Neural progenitor cell (in vitro differentiated cells): ENCODE data around the gene WNT3A.

Source experiments
- EZH2 ChIP-seq: fragments of 200-600 bp; sonication (generic); IDR thresholded peaks from 2 replicates; pipeline ENCODE4 v1.6.1; 2017; ENCODE audit warnings: antibody characterized with exemption, mild to moderate bottlenecking, moderate library complexity
- EZH2phosphoT487 ChIP-seq: fragments of 200-600 bp; sonication (generic); IDR thresholded peaks from 2 replicates; pipeline ENCODE4 v1.6.1; 2017; ENCODE audit warnings: antibody characterized with exemption
- TF ChIP-seq, protein P1 (sequence below): fragments of 200-600 bp; sonication (generic); IDR thresholded peaks from 2 replicates; pipeline ENCODE4 v1.5.1; 2017; ENCODE audit warnings: antibody characterized with exemption, mild to moderate bottlenecking

DNA sequence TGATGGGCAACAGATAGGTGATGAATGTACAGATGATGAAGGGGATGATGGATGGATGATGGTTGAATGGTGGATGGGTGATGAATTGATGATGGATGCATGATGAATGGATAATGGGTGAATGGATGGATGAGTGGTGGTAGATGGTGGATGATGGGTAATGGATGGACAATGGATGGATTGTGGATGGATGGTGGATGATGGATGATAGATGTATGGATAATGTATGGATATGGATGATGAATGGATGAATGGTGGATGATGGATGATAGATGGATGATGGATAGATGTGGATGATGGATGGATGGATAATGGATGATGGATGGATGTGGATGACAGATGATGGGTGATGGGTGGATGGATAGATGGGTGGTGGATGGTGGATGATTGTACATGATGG, 35.7 kb downstream of the WNT3A start:
- TF ChIP-seq EZH2: no peak
- TF ChIP-seq, protein P1, sequence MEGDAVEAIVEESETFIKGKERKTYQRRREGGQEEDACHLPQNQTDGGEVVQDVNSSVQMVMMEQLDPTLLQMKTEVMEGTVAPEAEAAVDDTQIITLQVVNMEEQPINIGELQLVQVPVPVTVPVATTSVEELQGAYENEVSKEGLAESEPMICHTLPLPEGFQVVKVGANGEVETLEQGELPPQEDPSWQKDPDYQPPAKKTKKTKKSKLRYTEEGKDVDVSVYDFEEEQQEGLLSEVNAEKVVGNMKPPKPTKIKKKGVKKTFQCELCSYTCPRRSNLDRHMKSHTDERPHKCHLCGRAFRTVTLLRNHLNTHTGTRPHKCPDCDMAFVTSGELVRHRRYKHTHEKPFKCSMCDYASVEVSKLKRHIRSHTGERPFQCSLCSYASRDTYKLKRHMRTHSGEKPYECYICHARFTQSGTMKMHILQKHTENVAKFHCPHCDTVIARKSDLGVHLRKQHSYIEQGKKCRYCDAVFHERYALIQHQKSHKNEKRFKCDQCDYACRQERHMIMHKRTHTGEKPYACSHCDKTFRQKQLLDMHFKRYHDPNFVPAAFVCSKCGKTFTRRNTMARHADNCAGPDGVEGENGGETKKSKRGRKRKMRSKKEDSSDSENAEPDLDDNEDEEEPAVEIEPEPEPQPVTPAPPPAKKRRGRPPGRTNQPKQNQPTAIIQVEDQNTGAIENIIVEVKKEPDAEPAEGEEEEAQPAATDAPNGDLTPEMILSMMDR: no peak
- TF ChIP-seq EZH2phosphoT487: no peak
